K562 (cell line): ENCODE data around the gene MFSD11. TPM values are rescaled to one million over a fixed set of nuclear protein-coding genes. Genes with fewer than 3 reads are reported as not detected.

ENCODE experiments used
- MYNN ChIP-seq, 2 experiments: sonication (generic); formaldehyde crosslinking in 1 of 2; IDR thresholded peaks; 2 replicates each; pipeline versions ENCODE4 v1.5.0 to v1.6.1; 2016 to 2020; ENCODE audit warnings: antibody characterized with exemption in 1 of 2, missing genetic modification reagents in 1 of 2
- NR4A1 ChIP-seq, 2 experiments: fragments of 250-450 bp in 1 of 2; fragments of 450-650 bp in 1 of 2; sonication (Bioruptor Pico) in 1 of 2; IDR thresholded peaks; 2 replicates each; pipeline versions ENCODE4 v1.4.0 to v1.6.1; 2016 to 2020; ENCODE audit warnings: mild to moderate bottlenecking in 2 of 2, missing compliant biosample characterization in 1 of 2, missing genetic modification characterization in 1 of 2, moderate library complexity in 1 of 2
- RBM22 ChIP-seq: fragments of 200-400 bp; formaldehyde crosslinking; IDR thresholded peaks from 2 replicates; pipeline ENCODE4 v1.6.1; 2018; ENCODE audit warnings: low read length, low read depth; ENCODE audit not compliant: poor library complexity, severe bottlenecking
- ZBTB40 ChIP-seq, 2 experiments: fragments of 450-650 bp in 1 of 2; sonication (generic) in 1 of 2; formaldehyde crosslinking in 1 of 2; IDR thresholded peaks; 2 replicates each; pipeline versions ENCODE4 v1.7.1 to v1.9.0; 2016 to 2022; ENCODE audit warnings: inconsistent platforms in 1 of 2, mild to moderate bottlenecking in 1 of 2, missing genetic modification reagents in 1 of 2
- ZBTB9 ChIP-seq: fragments of 450-650 bp; formaldehyde crosslinking; IDR thresholded peaks from 2 replicates; pipeline ENCODE4 v1.4.0; 2020; ENCODE audit warnings: mild to moderate bottlenecking, moderate library complexity
- polyA plus RNA-seq, 8 experiments: library from polyadenylated mRNA; depleted of rRNA in 4 of 8; stranded (reverse) in 5 of 8; unstranded in 3 of 8; fragments of >200 nt; fragmentation: Nextera tagmentation in 2 of 8; fragmentation: Illumina TruSeq in 1 of 8; extraction: Ambion mirVana in 2 of 8; extraction: Trizol in 1 of 8; gene quantifications; 2 replicates each; pipeline versions ENCODE4 v1.2.1 to v1.2.3, GENCODE V29; 2011 to 2014; ENCODE audit warnings: inconsistent platforms in 1 of 8, missing spikeins in 1 of 8
- total RNA-seq, 7 experiments: library from RNA; depleted of rRNA in 6 of 7; stranded (reverse); fragments of >200 nt in 6 of 7; fragmentation: Illumina TruSeq in 2 of 7; extraction: Trizol in 2 of 7; gene quantifications; 2 replicates each; pipeline versions ENCODE4 v1.2.1 to v1.2.3, GENCODE V29; 2011 to 2021; ENCODE audit warnings: low replicate concordance in 1 of 7
- TF ChIP-seq, protein P1 (sequence below), 2 experiments: fragments of 450-650 bp; formaldehyde crosslinking in 1 of 2; IDR thresholded peaks; 2 replicates each; pipeline versions ENCODE4 v1.4.0 to v1.6.1; 2014 to 2020; ENCODE audit warnings: mild to moderate bottlenecking in 2 of 2, borderline replicate concordance in 1 of 2, low read depth in 1 of 2

Gene MFSD11
- total and polyA plus RNA-seq, 9 of the 15 experiments (the other 6 are each of a cell fraction or from before 2014, with no cell fraction given): 14.4 to 24.5 (median 19.9) TPM

- TF ChIP-seq NR4A1 (CRISPR knock-in tag; IDR thresholded peaks at IDR 0.05): no peak
- no peak for TF ChIP-seq NR4A1 (tag; IDR thresholded peaks at IDR 0.05)
- peak; percentile 75; the same call in 1 of the 2 replicates for TF ChIP-seq ZBTB9 (CRISPR knock-in tag)
- TF ChIP-seq, protein P1, sequence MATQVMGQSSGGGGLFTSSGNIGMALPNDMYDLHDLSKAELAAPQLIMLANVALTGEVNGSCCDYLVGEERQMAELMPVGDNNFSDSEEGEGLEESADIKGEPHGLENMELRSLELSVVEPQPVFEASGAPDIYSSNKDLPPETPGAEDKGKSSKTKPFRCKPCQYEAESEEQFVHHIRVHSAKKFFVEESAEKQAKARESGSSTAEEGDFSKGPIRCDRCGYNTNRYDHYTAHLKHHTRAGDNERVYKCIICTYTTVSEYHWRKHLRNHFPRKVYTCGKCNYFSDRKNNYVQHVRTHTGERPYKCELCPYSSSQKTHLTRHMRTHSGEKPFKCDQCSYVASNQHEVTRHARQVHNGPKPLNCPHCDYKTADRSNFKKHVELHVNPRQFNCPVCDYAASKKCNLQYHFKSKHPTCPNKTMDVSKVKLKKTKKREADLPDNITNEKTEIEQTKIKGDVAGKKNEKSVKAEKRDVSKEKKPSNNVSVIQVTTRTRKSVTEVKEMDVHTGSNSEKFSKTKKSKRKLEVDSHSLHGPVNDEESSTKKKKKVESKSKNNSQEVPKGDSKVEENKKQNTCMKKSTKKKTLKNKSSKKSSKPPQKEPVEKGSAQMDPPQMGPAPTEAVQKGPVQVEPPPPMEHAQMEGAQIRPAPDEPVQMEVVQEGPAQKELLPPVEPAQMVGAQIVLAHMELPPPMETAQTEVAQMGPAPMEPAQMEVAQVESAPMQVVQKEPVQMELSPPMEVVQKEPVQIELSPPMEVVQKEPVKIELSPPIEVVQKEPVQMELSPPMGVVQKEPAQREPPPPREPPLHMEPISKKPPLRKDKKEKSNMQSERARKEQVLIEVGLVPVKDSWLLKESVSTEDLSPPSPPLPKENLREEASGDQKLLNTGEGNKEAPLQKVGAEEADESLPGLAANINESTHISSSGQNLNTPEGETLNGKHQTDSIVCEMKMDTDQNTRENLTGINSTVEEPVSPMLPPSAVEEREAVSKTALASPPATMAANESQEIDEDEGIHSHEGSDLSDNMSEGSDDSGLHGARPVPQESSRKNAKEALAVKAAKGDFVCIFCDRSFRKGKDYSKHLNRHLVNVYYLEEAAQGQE (IDR thresholded peaks at IDR 0.05; ENCODE audit: borderline replicate concordance): no peak
- TF ChIP-seq, protein P1 (CRISPR knock-in tag; IDR thresholded peaks at IDR 0.05; ENCODE audit: low read depth): no peak
- no peak for TF ChIP-seq ZBTB40 (IDR thresholded peaks at IDR 0.05)
- TF ChIP-seq ZBTB40 (CRISPR knock-in tag; IDR thresholded peaks at IDR 0.05): no peak
- TF ChIP-seq MYNN (IDR thresholded peaks at IDR 0.05): no peak
- no peak for TF ChIP-seq MYNN (CRISPR knock-in tag; IDR thresholded peaks at IDR 0.05)
- TF ChIP-seq RBM22: no peak
These were observed 21.6 kb upstream of the MFSD11 start (continued) for GRCh38 chr17:76716146-76716838.
